Measurements from ENCODE around the gene FSTL1. TPM values are rescaled to one million over a fixed set of nuclear protein-coding genes. Genes with fewer than 3 reads are reported as not detected.

Gene FSTL1
- total RNA-seq, 4 donors from 2014 or later = 409 to 701 (median 677) TPM

GRCh38 chr3:120410116-120410515 lies 40.7 kb downstream of the FSTL1 start:
- Histone ChIP-seq H3K27me3 (no peaks in the 10 kb centered on the region), H3K27ac (replicated peaks in 1 of 4) (peak overlapping the region in 2 of 4 donors; percentile 18 to 20), H3K4me3 (no peak overlapping the region), H3K9me3 (no peaks in the 10 kb centered on the region), H3K4me1 (peaks cover 0 to 33% (median 22%) of the 10 kb centered on the region in 4 donors), H3K36me3 (peaks cover 68 to 91% (median 84%) of the 10 kb centered on the region in 4 donors)
- no peak for DNase-seq (ENCODE audit: extremely low spot score)
- TF ChIP-seq POLR2AphosphoS5 (IDR thresholded peaks at IDR 0.05) = no peak
- WGBS = 74% methylated on average over 3 of the region's 3 CpGs
- intact Hi-C loops (cut with DNase I) = loop anchor here (10.0 kb wide), 1 partner anchor 385 kb away; no protein-coding TSS in a partner anchor

- H3K27ac ChIP-seq (replicated peaks in 1 of 4) = peak overlapping the region in 1 of 4 donors; percentile 10
- peaks cover 0 to 27% (median 18%) of the 10 kb centered on the region in 4 donors for H3K4me1 ChIP-seq
- no peak for DNase-seq (ENCODE audit: extremely low spot score)
- no peaks in the 10 kb centered on the region for H3K9me3 ChIP-seq
- TF ChIP-seq EP300 (IDR thresholded peaks at IDR 0.05) (no peak), POLR2AphosphoS5 (IDR thresholded peaks at IDR 0.05) (no peak), CTCF (IDR thresholded peaks at IDR 0.05) (no peak), POLR2A (IDR thresholded peaks at IDR 0.05; ENCODE audit: low read depth) (no peak)
- H3K36me3 ChIP-seq = peaks cover 86 to 100% (median 95%) of the 10 kb centered on the region in 4 donors
- H3K27me3 ChIP-seq = no peaks in the 10 kb centered on the region
- 69% methylated on average over 2 of the region's 2 CpGs for WGBS
- H3K4me3 ChIP-seq = no peak overlapping the region
- intact Hi-C loops (cut with DNase I) = no loop called here
These were observed 43.1 kb downstream of the FSTL1 start for GRCh38 chr3:120407508-120408287.

- TF ChIP-seq POLR2AphosphoS5 (IDR thresholded peaks at IDR 0.05) (peak in 1 of 2 donors; percentile 45), EP300 (IDR thresholded peaks at IDR 0.05) (no peak)
- H3K27ac ChIP-seq (replicated peaks in 1 of 4) = peak overlapping the region in 1 of 4 donors; percentile 32
These were observed 45.9 kb downstream of the FSTL1 start for GRCh38 chr3:120404876-120405275.

GRCh38 chr3:120402257-120402656 lies 48.5 kb downstream of the FSTL1 start:
- no peak overlapping the region for H3K27ac ChIP-seq (replicated peaks in 1 of 4)
- intact Hi-C loops (cut with DNase I) = no loop called here
- peaks cover 94 to 100% (median 97%) of the 10 kb centered on the region in 4 donors for H3K36me3 ChIP-seq
- no peak for DNase-seq (ENCODE audit: extremely low spot score)
- H3K4me1 ChIP-seq = peaks cover 0 to 5% (median 4%) of the 10 kb centered on the region in 4 donors
- H3K9me3 ChIP-seq = no peaks in the 10 kb centered on the region
- no peak for TF ChIP-seq POLR2AphosphoS5 (IDR thresholded peaks at IDR 0.05)
- no peak for TF ChIP-seq EP300 (IDR thresholded peaks at IDR 0.05)
- no peak for TF ChIP-seq POLR2A (IDR thresholded peaks at IDR 0.05; ENCODE audit: low read depth)
- TF ChIP-seq CTCF (IDR thresholded peaks at IDR 0.05) = no peak
- no peaks in the 10 kb centered on the region for H3K27me3 ChIP-seq
- no peak overlapping the region for H3K4me3 ChIP-seq

More at GRCh38 chr3:120404876-120405275, 45.9 kb downstream of the FSTL1 start:
- Histone ChIP-seq H3K27me3 (no peaks in the 10 kb centered on the region), H3K36me3 (peaks cover 94 to 100% (median 97%) of the 10 kb centered on the region in 4 donors), H3K9me3 (no peaks in the 10 kb centered on the region), H3K4me3 (no peak overlapping the region), H3K4me1 (peaks cover 0 to 5% (median 4%) of the 10 kb centered on the region in 4 donors)
- DNase-seq (ENCODE audit: extremely low spot score) = no peak
- intact Hi-C loops (cut with DNase I) = no loop called here
- 71% methylated on average over 3 of the region's 3 CpGs for WGBS

- DNase-seq (ENCODE audit: extremely low spot score) = no peak
- H3K9me3 ChIP-seq = no peaks in the 10 kb centered on the region
- TF ChIP-seq POLR2A (IDR thresholded peaks at IDR 0.05; ENCODE audit: low read depth) = no peak
- no peak for TF ChIP-seq POLR2AphosphoS5 (IDR thresholded peaks at IDR 0.05)
- no peak for TF ChIP-seq CTCF (IDR thresholded peaks at IDR 0.05)
- no peak for TF ChIP-seq EP300 (IDR thresholded peaks at IDR 0.05)
- H3K27me3 ChIP-seq = no peaks in the 10 kb centered on the region
- no peaks in the 10 kb centered on the region for H3K4me1 ChIP-seq
- H3K36me3 ChIP-seq = peaks cover 94 to 100% (median 96%) of the 10 kb centered on the region in 4 donors
- no peak overlapping the region for H3K4me3 ChIP-seq
- intact Hi-C loops (cut with DNase I) = no loop called here
- 97% methylated on average over 2 of the region's 2 CpGs for WGBS
- H3K27ac ChIP-seq (replicated peaks in 1 of 4) = no peak overlapping the region
These were observed 51.4 kb downstream of the FSTL1 start for GRCh38 chr3:120399372-120399771.
